Measurements from ENCODE around the gene CD300LG.
"Not testable (repeated sequence)": the region's sequence is repeated elsewhere in the genome, so short reads cannot be mapped to it uniquely, and the experiment has no call there.

CD300LG gene

DNA sequence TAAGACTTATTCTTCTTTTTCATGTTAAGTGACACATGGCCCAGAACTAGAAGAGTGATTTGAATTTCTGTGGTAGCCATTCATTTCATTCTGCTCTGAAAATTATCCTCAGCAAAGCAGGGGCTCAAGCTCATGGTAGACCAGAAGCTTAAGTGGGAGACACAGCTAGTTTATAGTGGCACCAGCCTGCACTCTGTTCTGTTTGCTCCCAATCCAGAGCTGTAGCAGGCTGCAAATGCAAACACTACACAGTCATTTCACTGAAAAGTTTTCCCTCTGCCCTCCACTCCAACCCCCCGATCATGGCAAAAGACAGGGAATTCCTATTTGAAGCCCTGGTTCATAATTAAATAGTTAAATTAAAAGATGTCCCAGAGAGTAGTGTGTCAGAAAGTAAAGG, 43.3 kb downstream of the CD300LG start:
- DNase-seq (ENCODE audit: low spot score) = no peak

DNA sequence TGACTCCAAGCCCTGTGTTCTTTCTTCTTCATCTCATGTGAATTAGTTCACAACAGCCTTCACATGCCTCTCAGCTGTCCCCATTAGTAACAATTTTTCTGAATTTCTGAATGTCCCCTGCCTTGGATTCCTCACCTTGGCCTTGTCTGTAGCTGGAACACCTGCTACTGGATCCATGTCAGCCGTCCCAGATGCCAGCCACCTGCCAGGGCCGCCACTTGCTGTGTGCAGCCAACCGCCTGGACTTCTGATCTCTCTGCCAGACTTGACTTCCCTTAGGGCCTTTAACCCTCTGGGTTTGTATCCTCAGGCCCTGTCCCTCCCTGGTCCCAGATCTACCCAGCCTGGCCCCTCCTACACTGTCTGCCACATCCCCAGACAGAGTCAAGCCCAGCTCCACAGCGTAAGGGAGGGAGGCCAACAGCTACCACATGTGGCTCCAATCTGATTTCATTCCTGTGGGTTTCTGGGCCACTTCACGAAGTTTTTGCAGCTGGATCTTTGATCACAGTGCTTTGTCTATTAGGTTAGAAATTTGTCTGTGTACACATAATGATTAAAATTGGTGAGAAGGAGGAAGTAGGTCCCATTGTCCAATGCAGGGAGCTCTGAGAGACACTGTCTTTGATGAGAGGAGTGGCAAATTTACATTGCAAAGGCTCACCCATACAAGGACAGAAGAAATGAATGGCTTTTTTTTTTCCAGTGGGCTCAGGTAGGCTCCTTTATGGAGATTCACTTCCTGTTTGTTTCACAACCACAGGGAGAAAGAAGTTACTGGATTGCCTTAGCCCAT, 45.1 kb downstream of the CD300LG start:
- Histone ChIP-seq H3K4me3 (no peak overlapping the region), H3K27ac (no peak overlapping the region)
- no peak for DNase-seq (ENCODE audit: low spot score)
- TF ChIP-seq, protein P1, sequence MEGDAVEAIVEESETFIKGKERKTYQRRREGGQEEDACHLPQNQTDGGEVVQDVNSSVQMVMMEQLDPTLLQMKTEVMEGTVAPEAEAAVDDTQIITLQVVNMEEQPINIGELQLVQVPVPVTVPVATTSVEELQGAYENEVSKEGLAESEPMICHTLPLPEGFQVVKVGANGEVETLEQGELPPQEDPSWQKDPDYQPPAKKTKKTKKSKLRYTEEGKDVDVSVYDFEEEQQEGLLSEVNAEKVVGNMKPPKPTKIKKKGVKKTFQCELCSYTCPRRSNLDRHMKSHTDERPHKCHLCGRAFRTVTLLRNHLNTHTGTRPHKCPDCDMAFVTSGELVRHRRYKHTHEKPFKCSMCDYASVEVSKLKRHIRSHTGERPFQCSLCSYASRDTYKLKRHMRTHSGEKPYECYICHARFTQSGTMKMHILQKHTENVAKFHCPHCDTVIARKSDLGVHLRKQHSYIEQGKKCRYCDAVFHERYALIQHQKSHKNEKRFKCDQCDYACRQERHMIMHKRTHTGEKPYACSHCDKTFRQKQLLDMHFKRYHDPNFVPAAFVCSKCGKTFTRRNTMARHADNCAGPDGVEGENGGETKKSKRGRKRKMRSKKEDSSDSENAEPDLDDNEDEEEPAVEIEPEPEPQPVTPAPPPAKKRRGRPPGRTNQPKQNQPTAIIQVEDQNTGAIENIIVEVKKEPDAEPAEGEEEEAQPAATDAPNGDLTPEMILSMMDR (IDR thresholded peaks at IDR 0.05) = no peak

More for the DNA sequence above, 43.3 kb downstream of the CD300LG start:
- Histone ChIP-seq H3K4me3 (no peak overlapping the region), H3K27ac (no peak overlapping the region)
- TF ChIP-seq, protein P1 (IDR thresholded peaks at IDR 0.05) = no peak

DNA sequence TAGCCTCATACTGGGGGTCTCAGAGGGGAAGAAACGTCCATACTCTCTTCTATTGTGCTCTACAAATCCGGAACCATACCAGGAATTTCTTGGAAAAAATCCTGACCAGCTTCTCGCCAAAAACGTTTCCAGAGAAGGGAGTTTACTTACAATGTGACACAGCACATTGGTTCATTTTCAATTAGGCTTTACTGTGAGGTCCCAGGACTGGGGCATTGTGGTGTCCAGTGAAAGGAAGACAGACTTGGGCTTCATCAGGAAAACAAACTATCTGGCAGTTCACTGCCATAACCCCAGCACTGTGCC, 45.6 kb downstream of the CD300LG start:
- no peak overlapping the region for H3K27ac ChIP-seq
- no peak for DNase-seq (ENCODE audit: low spot score)
- TF ChIP-seq, protein P1 (IDR thresholded peaks at IDR 0.05) = no peak
- H3K4me3 ChIP-seq = no peak overlapping the region

DNA sequence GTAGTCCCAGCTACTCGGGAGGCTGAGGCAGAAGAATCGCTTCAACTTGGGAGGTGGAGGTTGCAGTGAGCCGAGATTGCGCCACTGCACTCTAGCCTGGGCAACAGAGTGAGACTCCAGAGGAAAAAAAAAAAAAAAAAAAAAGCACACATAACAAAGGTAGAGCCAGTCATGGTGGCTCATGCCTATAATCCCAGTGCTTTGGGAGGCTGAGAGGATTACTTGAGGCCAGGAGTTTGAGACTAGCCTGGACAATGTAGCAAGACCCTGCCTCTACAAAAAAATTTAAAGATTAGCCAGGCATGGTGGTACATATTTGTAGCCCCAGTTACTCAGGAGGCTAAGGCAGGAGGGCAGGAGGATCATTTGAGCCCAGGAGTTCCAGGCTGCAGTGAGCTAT, 47.5 kb downstream of the CD300LG start:
- not testable (repeated sequence) for DNase-seq (ENCODE audit: low spot score); H3K27ac ChIP-seq

DNA sequence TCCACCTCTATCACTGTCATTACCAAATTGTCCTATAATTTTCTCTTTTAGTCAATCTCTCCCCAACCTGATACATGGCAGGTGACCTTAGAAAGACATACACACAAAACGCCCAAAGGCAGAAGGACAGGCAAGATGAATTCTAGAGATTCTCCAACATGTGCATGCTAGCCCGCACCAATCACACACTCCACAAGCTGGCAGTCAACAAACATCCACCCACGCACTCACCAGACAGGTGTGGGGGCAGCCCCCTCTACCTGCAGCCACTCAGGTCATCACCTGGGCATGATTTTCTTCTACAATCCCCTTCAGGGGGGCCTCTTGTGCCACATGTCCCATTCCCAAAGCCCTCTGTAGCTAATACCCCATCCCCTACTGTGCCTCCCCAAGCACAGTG, 50.9 kb downstream of the CD300LG start:
- no peak overlapping the region for H3K4me3 ChIP-seq
- TF ChIP-seq, protein P1 (IDR thresholded peaks at IDR 0.05) = no peak
- no peak for DNase-seq (ENCODE audit: low spot score)
- no peak overlapping the region for H3K27ac ChIP-seq

More for the DNA sequence above, 47.5 kb downstream of the CD300LG start:
- not testable (repeated sequence) for H3K4me3 ChIP-seq

DNA sequence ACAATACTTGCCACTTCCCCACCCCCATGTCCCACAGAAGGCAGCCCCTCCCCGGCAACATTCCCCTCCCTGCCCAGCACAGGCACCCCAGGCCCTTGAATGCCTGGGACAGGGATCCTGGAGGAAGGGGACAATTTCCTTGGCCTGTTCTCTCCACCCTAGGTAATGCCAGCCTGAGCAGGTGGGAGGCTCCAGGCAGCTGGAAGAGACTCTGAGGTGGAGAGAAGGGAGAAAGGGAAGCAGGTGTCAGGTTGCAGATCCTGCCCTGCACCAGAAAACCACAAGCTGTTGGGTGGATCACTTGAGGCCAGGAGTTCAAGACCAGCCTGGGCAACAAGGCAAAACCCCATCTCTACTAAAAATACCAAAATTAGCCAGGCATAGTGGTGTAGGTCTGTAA, 51.5 kb downstream of the CD300LG start:
- TF ChIP-seq, protein P1 (IDR thresholded peaks at IDR 0.05) = no peak
- no peak overlapping the region for H3K4me3 ChIP-seq
- no peak overlapping the region for H3K27ac ChIP-seq
- no peak for DNase-seq (ENCODE audit: low spot score)

DNA sequence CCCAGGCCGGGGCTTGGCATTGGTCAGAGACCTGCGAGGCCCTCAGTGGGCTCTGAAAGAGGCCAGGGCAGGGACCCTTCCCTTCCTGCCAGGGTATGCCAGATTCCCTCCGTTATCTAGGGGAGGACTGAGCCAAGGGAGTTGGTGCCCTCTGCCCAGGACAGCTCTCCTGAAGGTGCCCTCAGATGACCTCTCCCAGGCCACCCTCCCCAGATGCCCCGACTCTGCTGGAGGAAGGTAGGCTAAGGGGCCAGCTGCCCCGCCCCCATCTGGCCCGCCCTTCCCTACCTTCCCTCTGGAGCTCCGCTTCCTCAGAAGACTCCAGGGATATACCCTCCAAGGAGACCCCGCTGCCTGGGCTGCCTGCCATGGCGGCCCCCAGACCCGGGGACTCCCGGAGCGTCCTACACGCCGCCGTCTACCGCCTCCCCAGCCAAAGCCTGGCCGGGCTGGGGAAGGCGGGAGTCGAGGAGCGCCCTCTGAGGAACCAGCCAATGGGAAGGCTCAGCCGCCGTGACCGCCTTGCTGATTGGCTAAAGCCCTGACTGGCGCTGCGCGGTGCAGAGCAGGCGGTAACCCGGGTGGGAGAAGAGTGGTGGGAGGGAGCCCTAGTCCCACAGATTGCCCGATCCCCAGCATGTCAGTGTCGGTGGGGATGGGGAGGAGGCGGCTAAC, 53.3 kb downstream of the CD300LG start:
- Histone ChIP-seq H3K27ac (no peak overlapping the region), H3K4me3 (peak overlapping the region; percentile 74)
- TF ChIP-seq, protein P1 (IDR thresholded peaks at IDR 0.05) = no peak
- peak; percentile 84 for DNase-seq (ENCODE audit: low spot score)

Measured in coronary artery (tissue), 2 donors.